ENCODE data around the gene TTBK2. TPM values are rescaled to one million over a fixed set of nuclear protein-coding genes. Genes with fewer than 3 reads are reported as not detected.

The TTBK2 gene
- total RNA-seq, 2 experiments from 2014 or later, result 17.5 to 20.1 TPM

- no peaks in the 10 kb centered on the region for H3K4me1 ChIP-seq (ENCODE audit: insufficient read depth, low read length)
- no peak for DNase-seq
- CTCF ChIA-PET, result no interaction called here
- POLR2A ChIA-PET, result no interaction called here
- no peaks in the 10 kb centered on the region for H3K27me3 ChIP-seq (ENCODE audit: control insufficient read depth in 1 of 2, insufficient read depth in 2 of 2, low read length in 2 of 2)
- no peaks in the 10 kb centered on the region for H3K9me3 ChIP-seq (ENCODE audit: control insufficient read depth in 1 of 2, insufficient read depth in 1 of 2, low read length in 2 of 2)
- H3K4me1 Mint-ChIP-seq (ENCODE audit: low read depth), result no peaks in the 10 kb centered on the region
- TF ChIP-seq CTCF (IDR thresholded peaks at IDR 0.05), result no peak
- no peak overlapping the region for H3K4me3 Mint-ChIP-seq
- H3K36me3 ChIP-seq (ENCODE audit: insufficient read depth, low read length), result peaks cover 10% of the 10 kb centered on the region
- intact Hi-C loops (cut with DNase I, micrococcal nuclease), result no loop called here
- no peaks in the 10 kb centered on the region for H3K27me3 Mint-ChIP-seq
- H3K4me3 ChIP-seq (ENCODE audit: low read length), result no peak overlapping the region
- H3K27ac Mint-ChIP-seq, result no peak overlapping the region
- ATAC-seq (ENCODE audit: poor library complexity), result no peak
- peaks cover 41% of the 10 kb centered on the region for H3K36me3 Mint-ChIP-seq (ENCODE audit: low read depth)
- H3K9me3 Mint-ChIP-seq, result no peaks in the 10 kb centered on the region
- no peak overlapping the region for H3K27ac ChIP-seq (ENCODE audit: low read depth in 1 of 2, low read length in 2 of 2)
Observed at GRCh38 chr15:42854576-42854975, 66.0 kb downstream of the TTBK2 start.

GRCh38 chr15:42849836-42850235 lies 70.7 kb downstream of the TTBK2 start:
- Mint-ChIP-seq H3K27me3 (no peaks in the 10 kb centered on the region), H3K4me1 (ENCODE audit: low read depth) (no peaks in the 10 kb centered on the region), H3K27ac (no peak overlapping the region), H3K36me3 (ENCODE audit: low read depth) (peaks cover 41% of the 10 kb centered on the region), H3K9me3 (no peaks in the 10 kb centered on the region), H3K4me3 (no peak overlapping the region)
- H3K9me3 ChIP-seq (ENCODE audit: control insufficient read depth in 1 of 2, insufficient read depth in 1 of 2, low read length in 2 of 2), result no peaks in the 10 kb centered on the region
- H3K27ac ChIP-seq (ENCODE audit: low read depth in 1 of 2, low read length in 2 of 2), result no peak overlapping the region
- intact Hi-C loops (cut with DNase I, micrococcal nuclease), result no loop called here
- H3K27me3 ChIP-seq (ENCODE audit: control insufficient read depth in 1 of 2, insufficient read depth in 2 of 2, low read length in 2 of 2), result no peaks in the 10 kb centered on the region
- TF ChIP-seq CTCF (IDR thresholded peaks at IDR 0.05), result no peak
- H3K36me3 ChIP-seq (ENCODE audit: insufficient read depth, low read length), result peaks cover 10% of the 10 kb centered on the region
- no peaks in the 10 kb centered on the region for H3K4me1 ChIP-seq (ENCODE audit: insufficient read depth, low read length)
- no peak for DNase-seq
- CTCF ChIA-PET, result no interaction called here
- POLR2A ChIA-PET, result no interaction called here
- no peak for ATAC-seq (ENCODE audit: poor library complexity)
- H3K4me3 ChIP-seq (ENCODE audit: low read length), result no peak overlapping the region

GRCh38 chr15:42848846-42849245 lies 71.7 kb downstream of the TTBK2 start:
- H3K4me3 ChIP-seq (ENCODE audit: low read length), result no peak overlapping the region
- Mint-ChIP-seq H3K36me3 (ENCODE audit: low read depth) (peaks cover 41% of the 10 kb centered on the region), H3K9me3 (no peaks in the 10 kb centered on the region), H3K4me1 (ENCODE audit: low read depth) (no peaks in the 10 kb centered on the region), H3K27ac (no peak overlapping the region), H3K27me3 (no peaks in the 10 kb centered on the region), H3K4me3 (no peak overlapping the region)
- H3K4me1 ChIP-seq (ENCODE audit: insufficient read depth, low read length), result no peaks in the 10 kb centered on the region
- TF ChIP-seq CTCF (IDR thresholded peaks at IDR 0.05), result no peak
- DNase-seq (no peak), ATAC-seq (ENCODE audit: poor library complexity) (no peak)
- H3K27me3 ChIP-seq (ENCODE audit: control insufficient read depth in 1 of 2, insufficient read depth in 2 of 2, low read length in 2 of 2), result no peaks in the 10 kb centered on the region
- ChIA-PET CTCF (no interaction called here), POLR2A (no interaction called here)
- H3K27ac ChIP-seq (ENCODE audit: low read depth in 1 of 2, low read length in 2 of 2), result no peak overlapping the region
- peaks cover 10% of the 10 kb centered on the region for H3K36me3 ChIP-seq (ENCODE audit: insufficient read depth, low read length)
- intact Hi-C loops (cut with DNase I, micrococcal nuclease), result no loop called here
- H3K9me3 ChIP-seq (ENCODE audit: control insufficient read depth in 1 of 2, insufficient read depth in 1 of 2, low read length in 2 of 2), result no peaks in the 10 kb centered on the region

Data from CD4-positive, alpha-beta T cell (primary cell).